GM23338 (cell line): ENCODE results near the gene DOCK4. TPM values are rescaled to one million over a fixed set of nuclear protein-coding genes. Genes with fewer than 3 reads are reported as not detected.

Experiments used
- ATAC-seq: fragments of 200-7000 bp; cut with Tn5 transposase; 3 replicates; pipeline ENCODE4 v1.9.1; 2020
- DNase-seq: peaks from one replicate; pipeline ENCODE4 v3.0.0-alpha.2; 2015; ENCODE audit warnings: low spot score
- H2AFZ ChIP-seq: fragments of 200-600 bp; sonication (generic); 2 replicates; pipeline ENCODE4 v1.8.0; 2016; ENCODE audit warnings: antibody characterized with exemption, mild to moderate bottlenecking, moderate library complexity
- H3F3A ChIP-seq: fragments of 200-600 bp; sonication (generic); replicated peaks from 2 replicates; pipeline ENCODE4 v1.8.0; 2017; ENCODE audit warnings: antibody characterized with exemption, mixed run types, low read depth
- H3K27ac ChIP-seq: fragments of 200-600 bp; sonication (generic); 2 replicates; pipeline ENCODE4 v1.6.1; 2016; ENCODE audit warnings: low read depth
- H3K27me3 ChIP-seq: fragments of 200-600 bp; sonication (generic); 2 replicates; pipeline ENCODE4 v1.8.0; 2016; ENCODE audit warnings: mild to moderate bottlenecking, mixed run types, moderate library complexity; ENCODE audit not compliant: insufficient read depth
- H3K36me3 ChIP-seq: fragments of 200-600 bp; sonication (generic); 2 replicates; pipeline ENCODE4 v1.8.0; 2016; ENCODE audit warnings: mild to moderate bottlenecking; ENCODE audit not compliant: insufficient read depth
- H3K4me1 ChIP-seq: fragments of 200-600 bp; sonication (generic); 2 replicates; pipeline ENCODE4 v1.8.0; 2016; ENCODE audit warnings: mild to moderate bottlenecking, moderate library complexity; ENCODE audit not compliant: insufficient read depth
- H3K4me2 ChIP-seq: fragments of 200-600 bp; sonication (generic); 2 replicates; pipeline ENCODE4 v1.7.1; 2017; ENCODE audit warnings: mixed run types
- H3K4me3 ChIP-seq: fragments of 200-600 bp; sonication (generic); 2 replicates; pipeline ENCODE4 v1.6.1; 2016; ENCODE audit warnings: mixed run types
- H3K79me2 ChIP-seq: fragments of 200-600 bp; sonication (generic); replicated peaks from 2 replicates; pipeline ENCODE4 v1.8.0; 2017; ENCODE audit warnings: mild to moderate bottlenecking; ENCODE audit not compliant: insufficient read depth
- H3K9me2 ChIP-seq: fragments of 200-600 bp; sonication (generic); 2 replicates; pipeline ENCODE4 v1.8.0; 2017; ENCODE audit not compliant: insufficient read depth
- H4K20me1 ChIP-seq: fragments of 200-600 bp; sonication (generic); replicated peaks from 2 replicates; pipeline ENCODE4 v1.8.0; 2017; ENCODE audit warnings: mild to moderate bottlenecking; ENCODE audit not compliant: insufficient read depth
- H3K27ac Mint-ChIP-seq: 2 replicates; pipeline ENCODE4 v1.8.0; 2020; ENCODE audit warnings: inconsistent platforms, mild to moderate bottlenecking, moderate library complexity, mixed read lengths
- H3K27me3 Mint-ChIP-seq: 3 replicates; pipeline ENCODE4 v1.8.0; 2022; ENCODE audit warnings: low read depth, mild to moderate bottlenecking, moderate library complexity, mixed read lengths, inconsistent platforms; ENCODE audit not compliant: insufficient read depth, poor library complexity
- H3K36me3 Mint-ChIP-seq: 3 replicates; pipeline ENCODE4 v1.8.0; 2021; ENCODE audit warnings: low read depth, mild to moderate bottlenecking, inconsistent platforms, moderate library complexity, mixed read lengths
- H3K4me1 Mint-ChIP-seq: 3 replicates; pipeline ENCODE4 v1.8.0; 2020; ENCODE audit warnings: mild to moderate bottlenecking, inconsistent platforms, mixed read lengths
- H3K4me3 Mint-ChIP-seq: 3 replicates; pipeline ENCODE4 v1.8.0; 2021; ENCODE audit warnings: moderate library complexity, mild to moderate bottlenecking, inconsistent platforms, mixed read lengths
- H3K9me3 Mint-ChIP-seq: 3 replicates; pipeline ENCODE4 v1.8.0; 2020; ENCODE audit warnings: moderate library complexity, mild to moderate bottlenecking, inconsistent platforms, mixed read lengths
- CTCF ChIP-seq, 2 experiments: fragments of 200-600 bp in 1 of 2; sonication (generic) in 1 of 2; conservative IDR thresholded peaks; 2 replicates each; pipeline versions ENCODE4 v1.5.1 to v1.6.1; 2016 to 2017; ENCODE audit warnings: antibody characterized with exemption in 2 of 2, low read depth in 2 of 2, mild to moderate bottlenecking in 2 of 2, moderate library complexity in 1 of 2
- NANOG ChIP-seq: IDR thresholded peaks from 2 replicates; pipeline ENCODE4 v1.6.1; 2016; ENCODE audit warnings: antibody characterized with exemption, borderline replicate concordance
- STAT1 ChIP-seq: IDR thresholded peaks from one replicate; pipeline ENCODE4 v1.6.1; 2016; ENCODE audit warnings: antibody characterized with exemption; ENCODE audit not compliant: unreplicated experiment
- ZNF331 ChIP-seq: fragments of 250-450 bp; sonication (Bioruptor Pico); IDR thresholded peaks from 2 replicates; pipeline ENCODE4 v1.5.0; 2020; ENCODE audit warnings: low read depth, mild to moderate bottlenecking, moderate library complexity
- polyA plus RNA-seq: library from polyadenylated mRNA; unstranded; fragments of >200 nt; fragmentation: Nextera tagmentation; extraction: Ambion mirVana; gene quantifications from 2 replicates; pipeline ENCODE4 v1.2.1, GENCODE V29; 2016
- total RNA-seq: library from RNA; depleted of rRNA; stranded (reverse); fragments of >200 nt; shearing (Covaris generic); gene quantifications from 2 replicates; pipeline ENCODE4 v1.2.3, GENCODE V29; 2014
- TF ChIP-seq, protein P1 (sequence below): IDR thresholded peaks from 2 replicates; pipeline ENCODE4 v1.6.1; 2016; ENCODE audit warnings: antibody characterized with exemption
- TF ChIP-seq, protein P2 (sequence below): IDR thresholded peaks from one replicate; pipeline ENCODE4 v1.6.1; 2018; ENCODE audit warnings: antibody characterized with exemption; ENCODE audit not compliant: unreplicated experiment

The DOCK4 gene
- total and polyA plus RNA-seq, 2 experiments from 2014 or later: 6.3 to 33.8 TPM

DNA sequence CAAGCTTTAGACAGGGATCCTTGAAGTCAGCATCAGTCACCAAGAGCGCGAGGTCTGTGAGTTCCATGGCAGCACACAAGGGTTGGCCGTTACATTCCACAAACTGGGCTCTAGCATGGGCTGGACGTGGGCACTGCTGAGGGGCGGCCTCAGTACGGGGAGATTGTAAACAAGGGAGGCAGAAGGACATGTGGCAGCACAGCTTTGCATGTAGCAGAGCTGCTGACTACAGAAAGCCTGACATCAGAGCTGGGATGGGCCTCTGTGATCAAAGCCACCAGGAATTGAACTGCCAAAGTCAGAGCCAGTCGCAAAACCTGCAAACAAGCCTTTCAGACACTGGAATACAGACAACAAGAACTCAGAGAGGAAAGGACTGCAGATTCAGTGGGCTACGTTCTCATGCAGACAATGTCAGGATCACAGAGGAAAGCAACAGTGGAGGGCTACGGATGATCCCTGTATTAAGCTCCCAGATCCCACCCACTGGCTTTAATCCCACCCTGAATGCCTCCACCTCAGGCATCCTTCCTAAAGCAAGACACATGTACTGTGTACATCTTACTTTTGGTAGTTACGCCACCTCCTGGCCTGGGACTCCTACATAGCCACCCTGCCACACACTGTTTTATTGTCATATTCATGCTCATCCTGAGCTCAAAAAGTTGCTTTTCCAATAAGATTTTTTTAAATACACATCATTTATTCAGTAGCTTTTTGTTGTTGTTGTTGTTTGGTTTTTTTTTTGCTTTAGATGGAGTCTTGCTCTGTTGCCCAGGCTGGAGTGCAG, 352.8 kb downstream of the DOCK4 start:
- H3K27me3 ChIP-seq: no peaks in the 10 kb centered on the region
- Mint-ChIP-seq H3K9me3 (no peaks in the 10 kb centered on the region; the same call in 2 of the 3 replicates), H3K4me1 (peaks cover 54% of the 10 kb centered on the region), H3K4me3 (no peak overlapping the region), H3K27me3 (peaks cover 11% of the 10 kb centered on the region), H3K36me3 (peaks cover 21% of the 10 kb centered on the region), H3K27ac (no peak overlapping the region)
- 0 out of 2 replicates have a peak, but pooled peaks cover 12% of the 10 kb centered on the region for H3K36me3 ChIP-seq
- H4K20me1 ChIP-seq: no peaks in the 10 kb centered on the region
- peak overlapping the region; percentile 54; the same call in 1 of the 2 replicates for H3K27ac ChIP-seq
- H3F3A ChIP-seq: 0 out of 2 replicates have a peak, but pooled peaks cover 3% of the 10 kb centered on the region
- no peak for TF ChIP-seq ZNF331 (CRISPR knock-in tag)
- TF ChIP-seq, protein P1, sequence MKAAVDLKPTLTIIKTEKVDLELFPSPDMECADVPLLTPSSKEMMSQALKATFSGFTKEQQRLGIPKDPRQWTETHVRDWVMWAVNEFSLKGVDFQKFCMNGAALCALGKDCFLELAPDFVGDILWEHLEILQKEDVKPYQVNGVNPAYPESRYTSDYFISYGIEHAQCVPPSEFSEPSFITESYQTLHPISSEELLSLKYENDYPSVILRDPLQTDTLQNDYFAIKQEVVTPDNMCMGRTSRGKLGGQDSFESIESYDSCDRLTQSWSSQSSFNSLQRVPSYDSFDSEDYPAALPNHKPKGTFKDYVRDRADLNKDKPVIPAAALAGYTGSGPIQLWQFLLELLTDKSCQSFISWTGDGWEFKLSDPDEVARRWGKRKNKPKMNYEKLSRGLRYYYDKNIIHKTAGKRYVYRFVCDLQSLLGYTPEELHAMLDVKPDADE: no peak
- TF ChIP-seq CTCF (conservative IDR thresholded peaks at IDR 0.05; ENCODE audit: low read depth in 2 of 2): peak; percentile 45 to 64
- TF ChIP-seq, protein P2, sequence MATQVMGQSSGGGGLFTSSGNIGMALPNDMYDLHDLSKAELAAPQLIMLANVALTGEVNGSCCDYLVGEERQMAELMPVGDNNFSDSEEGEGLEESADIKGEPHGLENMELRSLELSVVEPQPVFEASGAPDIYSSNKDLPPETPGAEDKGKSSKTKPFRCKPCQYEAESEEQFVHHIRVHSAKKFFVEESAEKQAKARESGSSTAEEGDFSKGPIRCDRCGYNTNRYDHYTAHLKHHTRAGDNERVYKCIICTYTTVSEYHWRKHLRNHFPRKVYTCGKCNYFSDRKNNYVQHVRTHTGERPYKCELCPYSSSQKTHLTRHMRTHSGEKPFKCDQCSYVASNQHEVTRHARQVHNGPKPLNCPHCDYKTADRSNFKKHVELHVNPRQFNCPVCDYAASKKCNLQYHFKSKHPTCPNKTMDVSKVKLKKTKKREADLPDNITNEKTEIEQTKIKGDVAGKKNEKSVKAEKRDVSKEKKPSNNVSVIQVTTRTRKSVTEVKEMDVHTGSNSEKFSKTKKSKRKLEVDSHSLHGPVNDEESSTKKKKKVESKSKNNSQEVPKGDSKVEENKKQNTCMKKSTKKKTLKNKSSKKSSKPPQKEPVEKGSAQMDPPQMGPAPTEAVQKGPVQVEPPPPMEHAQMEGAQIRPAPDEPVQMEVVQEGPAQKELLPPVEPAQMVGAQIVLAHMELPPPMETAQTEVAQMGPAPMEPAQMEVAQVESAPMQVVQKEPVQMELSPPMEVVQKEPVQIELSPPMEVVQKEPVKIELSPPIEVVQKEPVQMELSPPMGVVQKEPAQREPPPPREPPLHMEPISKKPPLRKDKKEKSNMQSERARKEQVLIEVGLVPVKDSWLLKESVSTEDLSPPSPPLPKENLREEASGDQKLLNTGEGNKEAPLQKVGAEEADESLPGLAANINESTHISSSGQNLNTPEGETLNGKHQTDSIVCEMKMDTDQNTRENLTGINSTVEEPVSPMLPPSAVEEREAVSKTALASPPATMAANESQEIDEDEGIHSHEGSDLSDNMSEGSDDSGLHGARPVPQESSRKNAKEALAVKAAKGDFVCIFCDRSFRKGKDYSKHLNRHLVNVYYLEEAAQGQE: no peak
- TF ChIP-seq NANOG: no peak
- H3K4me3 ChIP-seq: no peak overlapping the region
- no peaks in the 10 kb centered on the region for H3K79me2 ChIP-seq
- DNase-seq (peak; percentile 32), ATAC-seq (peak; percentile 40)
- peaks cover 40% of the 10 kb centered on the region for H3K4me1 ChIP-seq
- H3K9me2 ChIP-seq: no peaks in the 10 kb centered on the region; the same call in 1 of the 2 replicates
- no peak overlapping the region for H2AFZ ChIP-seq
- H3K4me2 ChIP-seq: peak overlapping the region; percentile 19; the same call in 1 of the 2 replicates

GRCh38 chr7:111852081-111852480, 354.1 kb downstream of the DOCK4 start:
- peaks cover 43% of the 10 kb centered on the region for H3K4me1 ChIP-seq
- 0 out of 2 replicates have a peak, but pooled peaks cover 3% of the 10 kb centered on the region for H3F3A ChIP-seq
- H3K9me2 ChIP-seq: no peaks in the 10 kb centered on the region; the same call in 1 of the 2 replicates
- H3K27me3 Mint-ChIP-seq: peaks cover 14% of the 10 kb centered on the region
- ATAC-seq (peak; percentile 39), DNase-seq (peak; percentile 41)
- no peaks in the 10 kb centered on the region for H3K27me3 ChIP-seq
- H3K27ac Mint-ChIP-seq: peak overlapping the region; percentile 77
- H3K9me3 Mint-ChIP-seq: no peaks in the 10 kb centered on the region; the same call in 2 of the 3 replicates
- no peak overlapping the region for H2AFZ ChIP-seq
- peak overlapping the region; percentile 19 for H3K4me2 ChIP-seq
- no peaks in the 10 kb centered on the region for H4K20me1 ChIP-seq
- H3K36me3 ChIP-seq: peaks cover 12% of the 10 kb centered on the region; the same call in 1 of the 2 replicates
- peaks cover 59% of the 10 kb centered on the region for H3K4me1 Mint-ChIP-seq
- H3K4me3 Mint-ChIP-seq: no peak overlapping the region; the same call in 1 of the 3 replicates
- no peaks in the 10 kb centered on the region for H3K79me2 ChIP-seq
- peak overlapping the region; percentile 27; the same call in 1 of the 2 replicates for H3K27ac ChIP-seq
- no peak overlapping the region; the same call in 1 of the 2 replicates for H3K4me3 ChIP-seq
- H3K36me3 Mint-ChIP-seq: peaks cover 28% of the 10 kb centered on the region
- TF ChIP-seq CTCF (conservative IDR thresholded peaks at IDR 0.05; ENCODE audit: low read depth in 2 of 2): no peak
- TF ChIP-seq ZNF331 (CRISPR knock-in tag): no peak
- TF ChIP-seq STAT1: no peak
